GM12878 (cell line): ENCODE data around the gene MPP1.

ENCODE experiments used
- BHLHE40 ChIP-seq, 2 experiments: fragments of 450-650 bp in 1 of 2; IDR thresholded peaks; 2 replicates each; pipeline ENCODE4 v1.6.1; 2011 to 2017; ENCODE audit warnings: low read depth in 2 of 2, borderline replicate concordance in 1 of 2, improper control_type of control experiment in 1 of 2, low read length in 1 of 2, mild to moderate bottlenecking in 1 of 2
- CREB1 ChIP-seq: IDR thresholded peaks from 2 replicates; pipeline ENCODE4 v1.6.1; 2012; ENCODE audit warnings: low read depth, mild to moderate bottlenecking, inconsistent platforms
- E2F8 ChIP-seq: fragments of 450-650 bp; IDR thresholded peaks from 2 replicates; pipeline ENCODE4 v1.6.1; 2018; ENCODE audit warnings: mild to moderate bottlenecking, low read depth, moderate library complexity; ENCODE audit not compliant: partially characterized antibody
- POLR2AphosphoS5 ChIP-seq: IDR thresholded peaks from 2 replicates; pipeline ENCODE4 v1.6.1; 2011; ENCODE audit warnings: mild to moderate bottlenecking, low read length, inconsistent platforms
- WRNIP1 ChIP-seq: IDR thresholded peaks from 2 replicates; pipeline ENCODE4 v1.6.1; 2011; ENCODE audit warnings: low read depth, low read length, improper control_type of control experiment, borderline replicate concordance
- ZBTB33 ChIP-seq: fragments of 450-650 bp; IDR thresholded peaks from 2 replicates; pipeline ENCODE4 v1.6.1; 2017; ENCODE audit warnings: mild to moderate bottlenecking
- TF ChIP-seq, protein P1 (sequence below): IDR thresholded peaks from 2 replicates; pipeline ENCODE4 v1.6.1; 2012; ENCODE audit warnings: low read length, inconsistent platforms
- TF ChIP-seq, protein P2 (sequence below): fragments of 450-650 bp; formaldehyde crosslinking; IDR thresholded peaks from 2 replicates; pipeline ENCODE4 v1.4.0; 2022; ENCODE audit warnings: mild to moderate bottlenecking, moderate library complexity
- TF ChIP-seq, protein P3 (sequence below): IDR thresholded peaks from 2 replicates; pipeline ENCODE4 v1.6.1; 2012; ENCODE audit warnings: low read depth, low read length, improper control_type of control experiment
- TF ChIP-seq, protein P4 (sequence below), 3 experiments: IDR thresholded peaks in 2 of 3; conservative IDR thresholded peaks in 1 of 3; 2 replicates each; pipeline ENCODE4 v1.5.1; 2011; ENCODE audit warnings: low read depth in 3 of 3, low read length in 3 of 3, mild to moderate bottlenecking in 3 of 3, control low read depth in 2 of 3, moderate library complexity in 2 of 3, inconsistent platforms in 1 of 3, mixed read lengths in 1 of 3; ENCODE audit not compliant: control insufficient read depth in 2 of 3, insufficient read depth in 1 of 3; ENCODE audit errors: extremely low read depth in 1 of 3

DNA sequence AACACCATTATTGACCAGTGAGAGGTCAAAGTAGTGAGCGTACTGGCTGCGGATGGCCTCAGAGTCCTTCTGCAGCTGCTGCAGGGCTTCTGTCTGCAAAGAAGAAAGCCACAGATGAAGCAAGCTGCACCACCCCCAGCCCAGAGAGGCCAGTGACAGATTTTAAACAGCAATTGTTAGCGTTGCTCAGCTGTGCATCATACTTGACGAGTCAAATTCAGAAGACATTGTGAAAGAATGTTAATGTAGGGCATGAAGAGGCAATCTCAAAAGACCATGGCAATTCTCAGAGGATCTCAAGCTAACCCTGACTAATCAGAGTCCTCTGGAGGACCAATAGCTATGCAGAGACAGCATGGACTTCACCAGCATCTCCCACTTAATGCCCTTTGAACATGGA lies 26.0 kb downstream of the MPP1 start:
- TF ChIP-seq, protein P1, sequence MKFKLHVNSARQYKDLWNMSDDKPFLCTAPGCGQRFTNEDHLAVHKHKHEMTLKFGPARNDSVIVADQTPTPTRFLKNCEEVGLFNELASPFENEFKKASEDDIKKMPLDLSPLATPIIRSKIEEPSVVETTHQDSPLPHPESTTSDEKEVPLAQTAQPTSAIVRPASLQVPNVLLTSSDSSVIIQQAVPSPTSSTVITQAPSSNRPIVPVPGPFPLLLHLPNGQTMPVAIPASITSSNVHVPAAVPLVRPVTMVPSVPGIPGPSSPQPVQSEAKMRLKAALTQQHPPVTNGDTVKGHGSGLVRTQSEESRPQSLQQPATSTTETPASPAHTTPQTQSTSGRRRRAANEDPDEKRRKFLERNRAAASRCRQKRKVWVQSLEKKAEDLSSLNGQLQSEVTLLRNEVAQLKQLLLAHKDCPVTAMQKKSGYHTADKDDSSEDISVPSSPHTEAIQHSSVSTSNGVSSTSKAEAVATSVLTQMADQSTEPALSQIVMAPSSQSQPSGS = no peak
- TF ChIP-seq CREB1 (no peak), WRNIP1 (no peak), POLR2AphosphoS5 (no peak), ZBTB33 (no peak), E2F8 (no peak), BHLHE40 (IDR thresholded peaks at IDR 0.05; ENCODE audit: borderline replicate concordance in 1 of 2, low read depth in 2 of 2, low read length in 1 of 2) (no peak)
- TF ChIP-seq, protein P2, sequence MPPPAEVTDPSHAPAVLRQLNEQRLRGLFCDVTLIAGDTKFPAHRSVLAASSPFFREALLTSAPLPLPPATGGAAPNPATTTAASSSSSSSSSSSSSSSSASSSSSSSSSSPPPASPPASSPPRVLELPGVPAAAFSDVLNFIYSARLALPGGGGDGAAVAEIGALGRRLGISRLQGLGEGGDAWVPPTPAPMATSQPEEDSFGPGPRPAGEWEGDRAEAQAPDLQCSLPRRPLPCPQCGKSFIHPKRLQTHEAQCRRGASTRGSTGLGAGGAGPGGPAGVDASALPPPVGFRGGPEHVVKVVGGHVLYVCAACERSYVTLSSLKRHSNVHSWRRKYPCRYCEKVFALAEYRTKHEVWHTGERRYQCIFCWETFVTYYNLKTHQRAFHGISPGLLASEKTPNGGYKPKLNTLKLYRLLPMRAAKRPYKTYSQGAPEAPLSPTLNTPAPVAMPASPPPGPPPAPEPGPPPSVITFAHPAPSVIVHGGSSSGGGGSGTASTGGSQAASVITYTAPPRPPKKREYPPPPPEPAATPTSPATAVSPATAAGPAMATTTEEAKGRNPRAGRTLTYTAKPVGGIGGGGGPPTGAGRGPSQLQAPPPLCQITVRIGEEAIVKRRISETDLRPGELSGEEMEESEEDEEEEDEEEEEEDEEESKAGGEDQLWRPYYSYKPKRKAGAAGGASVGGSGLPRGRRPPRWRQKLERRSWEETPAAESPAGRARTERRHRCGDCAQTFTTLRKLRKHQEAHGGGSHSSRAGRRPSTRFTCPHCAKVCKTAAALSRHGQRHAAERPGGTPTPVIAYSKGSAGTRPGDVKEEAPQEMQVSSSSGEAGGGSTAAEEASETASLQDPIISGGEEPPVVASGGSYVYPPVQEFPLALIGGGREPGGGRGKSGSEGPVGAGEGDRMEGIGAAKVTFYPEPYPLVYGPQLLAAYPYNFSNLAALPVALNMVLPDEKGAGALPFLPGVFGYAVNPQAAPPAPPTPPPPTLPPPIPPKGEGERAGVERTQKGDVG (CRISPR knock-in tag) = no peak
- TF ChIP-seq, protein P3, sequence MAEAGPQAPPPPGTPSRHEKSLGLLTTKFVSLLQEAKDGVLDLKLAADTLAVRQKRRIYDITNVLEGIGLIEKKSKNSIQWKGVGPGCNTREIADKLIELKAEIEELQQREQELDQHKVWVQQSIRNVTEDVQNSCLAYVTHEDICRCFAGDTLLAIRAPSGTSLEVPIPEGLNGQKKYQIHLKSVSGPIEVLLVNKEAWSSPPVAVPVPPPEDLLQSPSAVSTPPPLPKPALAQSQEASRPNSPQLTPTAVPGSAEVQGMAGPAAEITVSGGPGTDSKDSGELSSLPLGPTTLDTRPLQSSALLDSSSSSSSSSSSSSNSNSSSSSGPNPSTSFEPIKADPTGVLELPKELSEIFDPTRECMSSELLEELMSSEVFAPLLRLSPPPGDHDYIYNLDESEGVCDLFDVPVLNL = no peak
- TF ChIP-seq, protein P4, sequence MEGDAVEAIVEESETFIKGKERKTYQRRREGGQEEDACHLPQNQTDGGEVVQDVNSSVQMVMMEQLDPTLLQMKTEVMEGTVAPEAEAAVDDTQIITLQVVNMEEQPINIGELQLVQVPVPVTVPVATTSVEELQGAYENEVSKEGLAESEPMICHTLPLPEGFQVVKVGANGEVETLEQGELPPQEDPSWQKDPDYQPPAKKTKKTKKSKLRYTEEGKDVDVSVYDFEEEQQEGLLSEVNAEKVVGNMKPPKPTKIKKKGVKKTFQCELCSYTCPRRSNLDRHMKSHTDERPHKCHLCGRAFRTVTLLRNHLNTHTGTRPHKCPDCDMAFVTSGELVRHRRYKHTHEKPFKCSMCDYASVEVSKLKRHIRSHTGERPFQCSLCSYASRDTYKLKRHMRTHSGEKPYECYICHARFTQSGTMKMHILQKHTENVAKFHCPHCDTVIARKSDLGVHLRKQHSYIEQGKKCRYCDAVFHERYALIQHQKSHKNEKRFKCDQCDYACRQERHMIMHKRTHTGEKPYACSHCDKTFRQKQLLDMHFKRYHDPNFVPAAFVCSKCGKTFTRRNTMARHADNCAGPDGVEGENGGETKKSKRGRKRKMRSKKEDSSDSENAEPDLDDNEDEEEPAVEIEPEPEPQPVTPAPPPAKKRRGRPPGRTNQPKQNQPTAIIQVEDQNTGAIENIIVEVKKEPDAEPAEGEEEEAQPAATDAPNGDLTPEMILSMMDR (IDR thresholded peaks at IDR 0.05 in 2 of 3, conservative IDR thresholded peaks at IDR 0.05 in 1 of 3; ENCODE audit: control insufficient read depth in 2 of 3, extremely low read depth in 1 of 3, insufficient read depth in 1 of 3, low read depth in 3 of 3, low read length in 3 of 3) = no peak
